GM18951 (cell line): Measurements from ENCODE around the gene PARPBP.
"Not testable (repeated sequence)": the region's sequence is repeated elsewhere in the genome, so short reads cannot be mapped to it uniquely, and the experiment has no call there.

Experiments
- POLR2A ChIP-seq: IDR thresholded peaks from 4 replicates; pipeline ENCODE4 v1.6.1; 2011; ENCODE audit warnings: mild to moderate bottlenecking; ENCODE audit not compliant: insufficient read length, insufficient read depth; ENCODE audit errors: extremely low read depth
- in situ Hi-C: fragments of 300-500 bp; cut with MboI; formaldehyde crosslinking; loops from one replicate; pipeline ENCODE4 v1.12.0; 2022; ENCODE audit warnings: low sequenced_read_pairs, mixed read lengths, inconsistent platforms; ENCODE audit not compliant: unreplicated experiment

The PARPBP gene

GRCh38 chr12:102174117-102174516, 54.1 kb downstream of the PARPBP start:
- in situ Hi-C loops: no loop called here

GRCh38 chr12:102174761-102175160, 54.8 kb downstream of the PARPBP start:
- TF ChIP-seq POLR2A: no peak
- in situ Hi-C loops: no loop called here

More at GRCh38 chr12:102174117-102174516, 54.1 kb downstream of the PARPBP start:
- no peak for TF ChIP-seq POLR2A

GRCh38 chr12:102182635-102183034, 62.7 kb downstream of the PARPBP start:
- in situ Hi-C loops: no loop called here
- TF ChIP-seq POLR2A: no peak

GRCh38 chr12:102195826-102196225, 75.8 kb downstream of the PARPBP start:
- in situ Hi-C loops: no loop called here
- TF ChIP-seq POLR2A: no peak

- in situ Hi-C loops: no loop called here
- no peak for TF ChIP-seq POLR2A
Observed at GRCh38 chr12:102197789-102198188, 77.8 kb downstream of the PARPBP start, which contains the start of gene PMCH. TSS of gene PMCH (minus strand) at chr12:102197833. CDS start at chr12:102197770, 63 bp downstream.

- TF ChIP-seq POLR2A: no peak
- in situ Hi-C loops: no loop called here
Observed at GRCh38 chr12:102201436-102202061, 81.6 kb downstream of the PARPBP start.

GRCh38 chr12:102202556-102202955, 82.6 kb downstream of the PARPBP start:
- TF ChIP-seq POLR2A: no peak
- in situ Hi-C loops: no loop called here

GRCh38 chr12:102204025-102204424, 84.0 kb downstream of the PARPBP start:
- no peak for TF ChIP-seq POLR2A
- in situ Hi-C loops: no loop called here

GRCh38 chr12:102215992-102216691, 96.2 kb downstream of the PARPBP start:
- no peak for TF ChIP-seq POLR2A
- in situ Hi-C loops: no loop called here

- TF ChIP-seq POLR2A: no peak
- in situ Hi-C loops: no loop called here
Observed at GRCh38 chr12:102220736-102221135, 100.8 kb downstream of the PARPBP start.

- no peak for TF ChIP-seq POLR2A
- in situ Hi-C loops: no loop called here
Observed at GRCh38 chr12:102227954-102228353, 108.0 kb downstream of the PARPBP start.

GRCh38 chr12:102232036-102232435, 112.1 kb downstream of the PARPBP start:
- in situ Hi-C loops: no loop called here
- no peak for TF ChIP-seq POLR2A

GRCh38 chr12:102232446-102232845, 112.5 kb downstream of the PARPBP start:
- in situ Hi-C loops: no loop called here
- TF ChIP-seq POLR2A: no peak

GRCh38 chr12:102234599-102234998, 114.6 kb downstream of the PARPBP start:
- no peak for TF ChIP-seq POLR2A
- in situ Hi-C loops: no loop called here

GRCh38 chr12:102240859-102241258, 120.9 kb downstream of the PARPBP start:
- in situ Hi-C loops: not testable (repeated sequence)
